Mononuclear cell (primary cell): ENCODE results near the gene LYPD6B. TPM values are rescaled to one million over a fixed set of nuclear protein-coding genes. Genes with fewer than 3 reads are reported as not detected.

ENCODE experiments used
- H3K27me3 ChIP-seq: 2 replicates; pipeline ENCODE4 v1.6.0; 2011; ENCODE audit warnings: low read length, control low read depth; ENCODE audit not compliant: insufficient read depth
- H3K4me1 ChIP-seq: 2 replicates; pipeline ENCODE4 v1.5.1; 2011; ENCODE audit warnings: mild to moderate bottlenecking, low read length, control low read depth; ENCODE audit not compliant: insufficient read depth
- H3K4me3 ChIP-seq: 2 replicates; pipeline ENCODE4 v1.5.1; 2011; ENCODE audit warnings: mild to moderate bottlenecking, low read length, moderate library complexity
- H3K9me3 ChIP-seq: 2 replicates; pipeline ENCODE4 v1.5.1; 2011; ENCODE audit warnings: low read depth, mild to moderate bottlenecking, control low read depth, low read length
- total RNA-seq: library from RNA; depleted of rRNA; stranded (reverse); fragments of >200 nt; gene quantifications from one replicate; pipeline ENCODE4 v1.2.3, GENCODE V29; 2012

Gene LYPD6B
- total RNA-seq, 1 donor: not detected

GRCh38 chr2:149184991-149185390, 146.5 kb downstream of the LYPD6B start:
- Histone ChIP-seq H3K27me3 (no peaks in the 10 kb centered on the region), H3K4me1 (no peaks in the 10 kb centered on the region), H3K4me3 (no peak overlapping the region), H3K9me3 (no peaks in the 10 kb centered on the region)

- Histone ChIP-seq H3K4me3 (no peak overlapping the region), H3K9me3 (no peaks in the 10 kb centered on the region), H3K4me1 (no peaks in the 10 kb centered on the region), H3K27me3 (no peaks in the 10 kb centered on the region)
Observed at GRCh38 chr2:149185942-149186490, 147.5 kb downstream of the LYPD6B start.

GRCh38 chr2:149187057-149187456, 148.6 kb downstream of the LYPD6B start:
- H3K27me3 ChIP-seq: no peaks in the 10 kb centered on the region
- no peaks in the 10 kb centered on the region for H3K9me3 ChIP-seq

GRCh38 chr2:149188291-149188690, 149.8 kb downstream of the LYPD6B start:
- no peaks in the 10 kb centered on the region for H3K4me1 ChIP-seq
- H3K4me3 ChIP-seq: no peak overlapping the region
- H3K9me3 ChIP-seq: no peaks in the 10 kb centered on the region
- no peaks in the 10 kb centered on the region for H3K27me3 ChIP-seq

More at GRCh38 chr2:149187057-149187456, 148.6 kb downstream of the LYPD6B start:
- Histone ChIP-seq H3K4me3 (no peak overlapping the region), H3K4me1 (no peaks in the 10 kb centered on the region)

- Histone ChIP-seq H3K4me1 (no peaks in the 10 kb centered on the region), H3K4me3 (no peak overlapping the region), H3K27me3 (no peaks in the 10 kb centered on the region), H3K9me3 (no peaks in the 10 kb centered on the region)
Observed at GRCh38 chr2:149189769-149190168, 151.3 kb downstream of the LYPD6B start.

GRCh38 chr2:149191915-149192314, 153.4 kb downstream of the LYPD6B start:
- Histone ChIP-seq H3K4me3 (no peak overlapping the region), H3K9me3 (no peaks in the 10 kb centered on the region)

GRCh38 chr2:149192427-149192826, 153.9 kb downstream of the LYPD6B start:
- no peak overlapping the region for H3K4me3 ChIP-seq
- H3K4me1 ChIP-seq: no peaks in the 10 kb centered on the region
- H3K27me3 ChIP-seq: no peaks in the 10 kb centered on the region
- H3K9me3 ChIP-seq: no peaks in the 10 kb centered on the region

More at GRCh38 chr2:149191915-149192314, 153.4 kb downstream of the LYPD6B start:
- Histone ChIP-seq H3K27me3 (no peaks in the 10 kb centered on the region), H3K4me1 (no peaks in the 10 kb centered on the region)

GRCh38 chr2:149200109-149200520, 161.6 kb downstream of the LYPD6B start:
- Histone ChIP-seq H3K4me3 (no peak overlapping the region), H3K4me1 (no peaks in the 10 kb centered on the region), H3K27me3 (no peaks in the 10 kb centered on the region), H3K9me3 (no peaks in the 10 kb centered on the region)

GRCh38 chr2:149204686-149205085, 166.2 kb downstream of the LYPD6B start:
- no peaks in the 10 kb centered on the region for H3K4me1 ChIP-seq
- no peaks in the 10 kb centered on the region for H3K27me3 ChIP-seq
- no peak overlapping the region for H3K4me3 ChIP-seq
- no peaks in the 10 kb centered on the region for H3K9me3 ChIP-seq

GRCh38 chr2:149205143-149205542, 166.6 kb downstream of the LYPD6B start:
- Histone ChIP-seq H3K4me3 (no peak overlapping the region), H3K27me3 (no peaks in the 10 kb centered on the region), H3K4me1 (no peaks in the 10 kb centered on the region), H3K9me3 (no peaks in the 10 kb centered on the region)

GRCh38 chr2:149213764-149214493, 175.4 kb downstream of the LYPD6B start:
- H3K4me3 ChIP-seq: no peak overlapping the region
- no peaks in the 10 kb centered on the region for H3K9me3 ChIP-seq
- H3K4me1 ChIP-seq: no peaks in the 10 kb centered on the region
- no peaks in the 10 kb centered on the region for H3K27me3 ChIP-seq

GRCh38 chr2:149218497-149218896, 180.0 kb downstream of the LYPD6B start:
- Histone ChIP-seq H3K9me3 (no peaks in the 10 kb centered on the region), H3K27me3 (no peaks in the 10 kb centered on the region), H3K4me3 (no peak overlapping the region), H3K4me1 (no peaks in the 10 kb centered on the region)

- no peak overlapping the region for H3K4me3 ChIP-seq
- no peaks in the 10 kb centered on the region for H3K4me1 ChIP-seq
- H3K9me3 ChIP-seq: no peaks in the 10 kb centered on the region
Observed at GRCh38 chr2:149219856-149220255, 181.4 kb downstream of the LYPD6B start.

GRCh38 chr2:149221002-149221401, 182.5 kb downstream of the LYPD6B start:
- Histone ChIP-seq H3K4me1 (no peaks in the 10 kb centered on the region), H3K9me3 (no peaks in the 10 kb centered on the region), H3K4me3 (no peak overlapping the region), H3K27me3 (no peaks in the 10 kb centered on the region)

More at GRCh38 chr2:149219856-149220255, 181.4 kb downstream of the LYPD6B start:
- no peaks in the 10 kb centered on the region for H3K27me3 ChIP-seq

- no peaks in the 10 kb centered on the region for H3K4me1 ChIP-seq
- no peak overlapping the region for H3K4me3 ChIP-seq
- H3K27me3 ChIP-seq: no peaks in the 10 kb centered on the region
- H3K9me3 ChIP-seq: no peaks in the 10 kb centered on the region
Observed at GRCh38 chr2:149221898-149222297, 183.4 kb downstream of the LYPD6B start.
